ENCODE data around the gene VAV3. TPM values are rescaled to one million over a fixed set of nuclear protein-coding genes. Genes with fewer than 3 reads are reported as not detected.

The VAV3 gene
- total RNA-seq, 1 donor from 2014 or later: 1.4 TPM

DNA sequence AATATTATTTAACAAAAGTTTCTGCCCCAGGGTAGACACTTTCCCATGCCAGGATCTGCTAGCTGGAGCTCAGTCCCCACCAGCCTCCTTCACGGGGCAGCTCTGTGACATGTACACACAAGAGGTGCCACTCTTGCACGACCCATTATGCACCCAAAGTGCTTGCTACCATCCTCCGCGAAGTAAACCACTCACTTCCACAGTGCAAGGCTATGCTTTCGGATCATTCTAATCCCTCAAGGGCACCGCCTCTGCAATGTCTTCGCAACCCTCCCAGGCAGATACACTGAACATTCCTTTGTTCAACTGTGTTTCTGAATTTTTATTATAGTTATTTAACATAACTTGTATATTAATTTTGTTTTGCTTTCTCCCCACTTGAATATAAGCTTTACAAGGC is 303.8 kb downstream of the VAV3 start:
- no peak for DNase-seq (ENCODE audit: low read depth)

DNA sequence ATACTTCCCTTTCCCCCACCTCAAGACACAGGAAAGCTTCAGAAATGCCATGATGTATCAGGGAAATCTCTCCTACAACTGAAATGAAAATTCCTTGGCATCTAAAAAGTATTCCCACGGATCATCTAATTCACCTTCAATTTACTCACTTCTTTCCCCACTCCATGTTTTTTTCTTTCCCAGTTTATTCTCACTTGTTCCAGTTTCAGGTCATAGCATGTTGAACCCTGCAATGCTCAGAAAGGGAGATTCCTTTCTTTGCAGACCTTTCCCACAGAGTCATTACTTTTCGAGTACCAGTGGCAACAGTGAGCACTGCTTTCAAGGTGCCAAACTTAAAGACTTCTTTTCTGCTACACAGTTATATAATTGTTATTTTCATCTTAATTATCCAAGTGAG is 305.0 kb downstream of the VAV3 start:
- DNase-seq (ENCODE audit: low read depth): no peak

- DNase-seq (ENCODE audit: low read depth): no peak
Measured at GRCh38 chr1:107657356-107657755, 307.6 kb downstream of the VAV3 start.

- no peak for DNase-seq (ENCODE audit: low read depth)
Measured at GRCh38 chr1:107653765-107654164, 311.2 kb downstream of the VAV3 start.

- no peak for DNase-seq (ENCODE audit: low read depth)
Measured at GRCh38 chr1:107653005-107653404, 312.0 kb downstream of the VAV3 start.

- DNase-seq (ENCODE audit: low read depth): peak; percentile 6
Measured at GRCh38 chr1:107650825-107651224, 314.2 kb downstream of the VAV3 start.

- peak; percentile 33 for DNase-seq (ENCODE audit: low read depth)
Measured at GRCh38 chr1:107649023-107649422, 316.0 kb downstream of the VAV3 start.

GRCh38 chr1:107648071-107648470 is 316.9 kb downstream of the VAV3 start:
- peak; percentile 74 for DNase-seq (ENCODE audit: low read depth)

- DNase-seq (ENCODE audit: low read depth): no peak
Measured at GRCh38 chr1:107647012-107647411, 318.0 kb downstream of the VAV3 start.

DNA sequence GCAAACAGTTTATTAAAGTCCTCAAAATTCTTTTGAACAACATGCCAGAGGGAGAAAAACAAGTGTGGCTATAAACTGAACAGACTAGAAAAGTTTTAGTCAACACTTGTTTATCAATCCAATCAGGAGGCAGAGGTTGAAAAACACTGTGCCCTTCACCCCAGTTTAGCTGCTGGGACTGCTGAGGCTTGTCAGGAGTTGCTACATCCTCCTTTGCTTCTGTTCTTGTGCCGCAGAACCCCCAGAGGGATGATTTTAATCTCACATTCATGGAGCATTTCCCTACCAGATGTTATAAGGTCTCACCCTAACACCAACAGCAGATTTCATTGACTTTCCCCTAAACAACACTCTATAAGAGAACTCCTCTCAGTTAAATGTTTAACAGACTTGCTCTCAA is 321.2 kb downstream of the VAV3 start:
- no peak for DNase-seq (ENCODE audit: low read depth)

DNA sequence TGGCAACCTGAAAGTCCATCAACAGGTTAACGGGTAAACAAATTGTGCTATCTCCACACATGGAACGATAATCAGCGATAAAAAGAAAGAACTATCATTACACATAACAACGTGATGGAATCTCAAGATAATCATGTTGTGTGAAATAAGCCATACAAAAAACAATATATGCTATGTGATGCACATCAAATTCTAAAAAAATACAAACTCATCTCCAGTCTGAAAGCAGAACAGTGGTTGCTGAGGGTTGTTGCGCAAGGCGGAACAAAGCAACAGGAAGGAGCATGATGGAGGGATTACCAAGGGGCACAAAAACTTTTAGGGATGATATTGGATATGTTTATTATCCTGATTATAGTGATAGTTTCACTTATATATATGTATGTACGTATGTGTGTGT is 324.8 kb downstream of the VAV3 start:
- DNase-seq (ENCODE audit: low read depth): no peak

DNA sequence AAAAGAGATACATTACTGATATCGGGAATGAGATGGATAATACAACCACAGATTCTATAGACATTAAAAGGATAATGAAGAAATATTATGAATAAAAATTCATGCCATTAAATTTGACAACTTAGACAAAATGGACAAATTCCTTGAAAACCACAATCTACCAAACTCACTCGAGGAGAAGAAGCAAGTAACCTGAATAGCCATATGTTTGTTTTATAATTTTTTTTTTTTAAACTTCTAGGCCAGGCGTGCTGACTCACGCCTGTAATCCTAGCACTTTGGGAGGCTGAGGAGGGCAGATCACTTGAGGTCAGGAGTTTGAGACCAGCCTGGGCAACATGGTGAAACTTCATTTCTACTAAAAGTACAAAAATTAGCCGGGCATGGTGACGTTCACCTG is 327.9 kb downstream of the VAV3 start:
- DNase-seq (ENCODE audit: low read depth): peak; percentile 6

- DNase-seq (ENCODE audit: low read depth): no peak
Measured at GRCh38 chr1:107633596-107633995, 331.4 kb downstream of the VAV3 start.

DNA sequence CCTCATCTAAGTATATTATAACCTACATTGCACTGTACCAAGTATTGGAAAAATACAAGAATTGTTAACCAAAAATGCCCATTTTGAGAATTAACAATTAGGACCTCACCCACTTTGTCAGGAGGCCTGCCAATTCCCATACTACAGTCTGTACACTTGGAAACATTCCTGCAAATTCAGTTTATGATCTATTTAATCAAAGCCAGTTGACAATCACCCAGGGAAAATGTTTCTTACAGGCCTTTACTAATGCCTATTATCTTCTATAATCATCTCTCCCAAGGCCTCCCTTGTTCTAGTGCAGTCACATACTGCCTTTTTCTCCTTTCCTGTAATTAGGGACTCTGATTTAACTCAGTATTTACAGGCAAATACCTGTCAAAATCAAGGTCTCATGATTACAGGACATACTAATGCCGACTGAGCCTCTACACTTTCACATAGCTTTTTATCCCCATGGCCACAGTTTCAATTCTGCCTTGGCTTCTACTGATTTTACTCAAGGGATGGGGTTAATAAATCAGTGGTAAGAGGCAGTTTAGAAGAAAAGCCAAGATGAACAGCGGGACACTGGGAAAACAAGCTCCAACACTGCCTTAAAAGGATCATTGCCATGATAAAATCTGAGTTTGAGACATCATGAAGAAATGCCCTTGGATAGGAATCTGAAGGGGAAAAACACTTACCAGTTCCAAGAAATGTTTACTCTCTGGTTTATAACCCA is 338.7 kb downstream of the VAV3 start:
- no peak for DNase-seq (ENCODE audit: low read depth)

DNA sequence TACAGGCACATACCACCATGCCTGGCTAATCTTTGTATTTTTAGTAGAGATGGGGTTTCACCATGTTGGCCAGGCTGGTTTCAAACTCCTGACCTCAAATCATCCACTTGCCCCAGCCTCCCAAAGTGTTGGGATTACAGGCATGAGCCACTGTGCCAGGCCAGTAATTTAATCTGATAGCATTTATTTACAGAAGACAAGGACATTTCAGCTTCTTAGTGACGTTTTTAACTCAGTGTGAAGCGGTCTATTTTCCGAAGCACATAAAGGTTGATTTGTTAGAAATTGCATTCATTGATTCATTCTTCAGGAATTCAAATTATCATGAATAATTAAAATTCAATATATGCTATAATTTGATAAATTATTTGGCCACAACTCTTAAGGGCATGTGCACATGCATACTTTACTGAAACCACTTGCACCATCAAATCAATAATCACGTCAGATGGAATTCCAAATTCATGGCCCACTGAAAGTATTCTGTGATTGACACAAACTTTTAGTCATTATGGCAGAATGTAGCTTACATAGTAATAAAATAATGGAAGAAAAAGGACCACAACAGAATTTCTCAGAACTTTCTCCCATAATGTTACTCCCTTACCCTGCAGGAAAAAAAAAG is 339.5 kb downstream of the VAV3 start:
- no peak for DNase-seq (ENCODE audit: low read depth)

- no peak for DNase-seq (ENCODE audit: low read depth)
Measured at GRCh38 chr1:107623431-107623830, 341.5 kb downstream of the VAV3 start.

DNA sequence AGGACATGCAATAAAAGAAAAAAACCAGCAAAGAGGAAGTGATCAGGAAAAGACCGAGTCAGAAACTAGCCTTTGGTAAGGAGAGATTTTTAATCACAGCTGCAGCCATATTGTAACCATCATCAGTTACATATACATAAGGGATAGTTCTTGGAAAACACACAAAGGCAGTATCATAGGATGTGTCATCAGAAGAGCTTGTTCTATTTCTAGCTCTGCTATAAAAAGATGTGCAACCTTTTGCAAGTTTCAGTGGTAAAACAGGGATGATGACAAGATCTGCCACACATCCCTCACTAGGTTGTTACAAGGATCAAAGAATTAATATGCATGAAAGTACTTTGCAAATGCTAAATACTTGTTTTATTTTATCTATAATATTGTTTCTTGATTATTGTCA is 342.0 kb downstream of the VAV3 start:
- peak; percentile 12 for DNase-seq (ENCODE audit: low read depth)

GRCh38 chr1:107622535-107622934 is 342.4 kb downstream of the VAV3 start:
- DNase-seq (ENCODE audit: low read depth): no peak

- no peak for DNase-seq (ENCODE audit: low read depth)
Measured at GRCh38 chr1:107620753-107621152, 344.2 kb downstream of the VAV3 start.

GRCh38 chr1:107618539-107618938 is 346.4 kb downstream of the VAV3 start:
- no peak for DNase-seq (ENCODE audit: low read depth)

- no peak for DNase-seq (ENCODE audit: low read depth)
Measured at GRCh38 chr1:107617921-107618320, 347.1 kb downstream of the VAV3 start.

GRCh38 chr1:107617456-107617855 is 347.5 kb downstream of the VAV3 start:
- DNase-seq (ENCODE audit: low read depth): no peak

DNA sequence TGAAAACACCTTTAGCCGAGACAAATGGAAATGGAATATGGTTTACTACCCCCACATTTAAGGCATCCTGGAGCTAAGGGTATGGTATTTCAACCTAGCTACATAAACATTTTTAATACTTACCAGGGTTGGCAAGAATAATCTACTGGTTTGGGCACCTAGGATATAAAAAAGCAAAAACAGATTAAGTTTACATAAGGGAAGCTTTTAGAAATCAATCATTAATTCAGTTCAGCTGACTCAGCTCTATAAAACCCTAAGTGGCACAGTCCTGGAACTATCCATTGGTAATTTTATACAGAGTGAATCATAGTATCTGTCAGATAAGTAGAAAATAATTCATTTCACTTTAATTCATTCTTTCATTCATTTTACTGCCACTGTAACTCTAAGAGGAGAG is 355.2 kb downstream of the VAV3 start:
- DNase-seq (ENCODE audit: low read depth): no peak
